GM12873 (cell line): Measurements from ENCODE around the gene ABCC12.

Experiments
- CTCF ChIP-seq: IDR thresholded peaks from 2 replicates; pipeline ENCODE4 v1.5.1; 2012; ENCODE audit warnings: low read depth, mild to moderate bottlenecking, moderate library complexity, low read length, control low read depth; ENCODE audit not compliant: insufficient read depth; ENCODE audit errors: missing control alignments

ABCC12 gene

GRCh38 chr16:48173889-48174288 is 18.1 kb upstream of the ABCC12 start:
- no peak for TF ChIP-seq CTCF

- TF ChIP-seq CTCF: no peak
Observed at GRCh38 chr16:48172682-48173081, 16.9 kb upstream of the ABCC12 start.

GRCh38 chr16:48169896-48170295 is 14.1 kb upstream of the ABCC12 start:
- TF ChIP-seq CTCF: no peak

GRCh38 chr16:48168075-48168474 is 12.3 kb upstream of the ABCC12 start:
- TF ChIP-seq CTCF: no peak

- no peak for TF ChIP-seq CTCF
Observed at GRCh38 chr16:48165961-48166578, 10.3 kb upstream of the ABCC12 start.

- peak; percentile 90 for TF ChIP-seq CTCF
Observed at GRCh38 chr16:48164907-48165715, 9.3 kb upstream of the ABCC12 start.

GRCh38 chr16:48162839-48163410 is 7.1 kb upstream of the ABCC12 start:
- no peak for TF ChIP-seq CTCF
